ENCODE results near the gene SCGB1D1.

- no peak for TF ChIP-seq EZH2phosphoT487 (IDR thresholded peaks at IDR 0.05; ENCODE audit: insufficient read depth, low read depth)
- TF ChIP-seq EZH2 (IDR thresholded peaks at IDR 0.05; ENCODE audit: insufficient read depth, poor library complexity, severe bottlenecking): no peak
Measured at GRCh38 chr11:62217191-62217748, 27.3 kb downstream of the SCGB1D1 start.
